ENCODE results near the gene LPAR2.

Gene LPAR2

DNA sequence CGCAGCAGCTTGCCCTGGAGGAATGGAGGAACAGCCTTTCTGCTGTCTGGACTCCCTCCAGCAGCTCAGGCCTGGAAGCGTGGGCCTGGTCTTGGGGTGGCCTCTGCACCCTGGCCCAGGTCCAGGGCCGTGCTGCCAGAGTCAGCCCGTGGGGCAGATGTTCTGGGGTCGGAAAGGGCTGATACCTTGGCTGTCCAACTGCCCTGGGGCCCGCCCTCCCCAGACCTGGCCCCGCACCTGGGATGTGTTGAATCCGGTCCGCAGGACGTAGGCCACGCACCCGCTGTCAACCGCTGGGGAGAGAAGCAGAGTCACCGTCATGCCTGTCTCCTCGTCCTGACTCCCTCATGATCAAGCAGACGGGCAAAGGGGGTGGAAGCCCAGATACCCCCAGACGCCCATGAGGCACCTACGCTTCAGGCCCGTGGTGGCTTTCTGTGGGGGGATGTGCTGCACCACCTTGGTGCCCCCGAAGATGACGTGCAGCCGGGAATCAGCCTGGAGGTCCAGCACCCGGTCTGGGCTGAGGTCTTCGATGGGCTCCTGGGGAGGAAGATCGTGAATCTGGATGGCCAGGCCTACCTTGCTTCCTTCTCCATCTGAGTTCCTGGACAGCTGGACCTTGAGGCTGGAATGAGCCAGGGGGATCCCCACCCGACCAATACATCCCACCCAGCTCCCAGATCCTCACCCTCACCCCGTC, 27.8 kb upstream of the LPAR2 start:
- TF ChIP-seq, protein P1, sequence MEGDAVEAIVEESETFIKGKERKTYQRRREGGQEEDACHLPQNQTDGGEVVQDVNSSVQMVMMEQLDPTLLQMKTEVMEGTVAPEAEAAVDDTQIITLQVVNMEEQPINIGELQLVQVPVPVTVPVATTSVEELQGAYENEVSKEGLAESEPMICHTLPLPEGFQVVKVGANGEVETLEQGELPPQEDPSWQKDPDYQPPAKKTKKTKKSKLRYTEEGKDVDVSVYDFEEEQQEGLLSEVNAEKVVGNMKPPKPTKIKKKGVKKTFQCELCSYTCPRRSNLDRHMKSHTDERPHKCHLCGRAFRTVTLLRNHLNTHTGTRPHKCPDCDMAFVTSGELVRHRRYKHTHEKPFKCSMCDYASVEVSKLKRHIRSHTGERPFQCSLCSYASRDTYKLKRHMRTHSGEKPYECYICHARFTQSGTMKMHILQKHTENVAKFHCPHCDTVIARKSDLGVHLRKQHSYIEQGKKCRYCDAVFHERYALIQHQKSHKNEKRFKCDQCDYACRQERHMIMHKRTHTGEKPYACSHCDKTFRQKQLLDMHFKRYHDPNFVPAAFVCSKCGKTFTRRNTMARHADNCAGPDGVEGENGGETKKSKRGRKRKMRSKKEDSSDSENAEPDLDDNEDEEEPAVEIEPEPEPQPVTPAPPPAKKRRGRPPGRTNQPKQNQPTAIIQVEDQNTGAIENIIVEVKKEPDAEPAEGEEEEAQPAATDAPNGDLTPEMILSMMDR (IDR thresholded peaks at IDR 0.05): no peak

DNA sequence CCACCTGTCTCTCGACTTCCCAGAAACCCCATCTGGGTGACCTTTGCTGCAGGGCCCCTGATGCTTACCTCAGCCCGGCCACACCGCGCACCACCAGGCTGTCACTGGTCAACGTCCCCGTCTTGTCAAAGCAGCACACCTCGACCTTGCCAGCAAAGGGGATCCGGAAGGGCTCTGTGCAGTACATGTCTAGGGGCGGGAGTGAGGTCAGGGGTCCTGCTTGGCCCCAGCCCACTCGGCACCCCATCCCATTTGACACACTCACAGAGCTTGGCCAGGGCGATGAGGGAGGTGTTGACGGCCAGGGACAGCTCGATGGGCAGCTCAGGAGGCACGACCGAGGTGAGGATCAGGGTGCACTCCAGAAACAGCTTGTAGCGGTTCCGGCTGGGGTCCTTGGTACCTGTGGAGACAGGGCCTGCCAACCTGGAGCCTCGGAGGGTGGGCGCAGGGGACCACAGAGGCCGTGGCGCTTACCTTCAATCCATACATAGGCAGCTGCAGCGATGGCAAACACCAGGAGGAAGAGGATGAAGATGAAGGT, 27.1 kb upstream of the LPAR2 start:
- TF ChIP-seq, protein P1 (IDR thresholded peaks at IDR 0.05): no peak

DNA sequence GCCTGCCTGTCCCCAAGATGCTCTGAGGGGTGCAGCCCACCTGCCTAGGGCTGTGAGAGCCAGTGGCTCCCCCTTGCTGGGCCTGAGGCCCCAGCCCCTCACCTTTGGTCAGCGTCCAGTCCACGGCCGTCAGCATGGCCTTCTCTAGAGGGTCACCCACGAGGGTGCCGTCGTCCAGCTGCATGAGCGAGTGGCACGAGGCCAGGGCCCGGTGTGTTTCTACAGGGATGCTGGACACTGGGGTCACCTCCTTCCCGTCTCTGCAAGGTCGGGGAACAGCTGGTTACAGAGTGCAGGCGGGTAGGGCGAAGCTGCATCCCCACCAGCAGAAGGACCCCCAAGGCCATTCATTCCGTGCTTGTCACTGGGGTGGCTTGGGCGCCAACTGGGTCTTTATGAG, 26.4 kb upstream of the LPAR2 start:
- TF ChIP-seq, protein P1 (IDR thresholded peaks at IDR 0.05): no peak

DNA sequence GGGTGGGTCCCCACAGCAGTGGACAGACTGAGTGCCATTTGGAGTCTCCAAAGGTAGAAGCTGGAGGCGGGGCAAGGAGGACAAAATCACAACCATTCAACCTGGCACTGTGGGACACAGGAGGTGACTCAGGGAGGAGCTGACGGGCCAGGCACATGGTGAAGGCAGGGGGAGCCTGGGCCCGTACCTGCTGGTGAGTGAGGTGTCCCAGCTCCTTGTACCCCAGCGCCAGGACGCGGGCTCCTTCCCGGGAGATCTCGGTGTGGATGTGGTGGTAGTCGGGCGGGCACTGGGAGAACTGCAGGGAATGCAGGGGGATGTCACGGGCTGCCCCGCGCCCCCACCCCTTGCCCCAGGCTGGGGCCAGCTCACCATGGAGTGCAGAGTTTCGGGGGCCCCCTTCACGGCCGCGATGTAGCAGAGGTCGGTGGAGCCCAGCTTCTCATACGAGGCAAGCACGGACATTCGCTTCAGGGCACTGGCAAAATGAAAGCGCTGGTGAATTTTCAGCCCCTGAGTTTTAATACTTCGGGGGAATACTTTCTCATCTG, 25.7 kb upstream of the LPAR2 start:
- TF ChIP-seq, protein P1 (IDR thresholded peaks at IDR 0.05): no peak

DNA sequence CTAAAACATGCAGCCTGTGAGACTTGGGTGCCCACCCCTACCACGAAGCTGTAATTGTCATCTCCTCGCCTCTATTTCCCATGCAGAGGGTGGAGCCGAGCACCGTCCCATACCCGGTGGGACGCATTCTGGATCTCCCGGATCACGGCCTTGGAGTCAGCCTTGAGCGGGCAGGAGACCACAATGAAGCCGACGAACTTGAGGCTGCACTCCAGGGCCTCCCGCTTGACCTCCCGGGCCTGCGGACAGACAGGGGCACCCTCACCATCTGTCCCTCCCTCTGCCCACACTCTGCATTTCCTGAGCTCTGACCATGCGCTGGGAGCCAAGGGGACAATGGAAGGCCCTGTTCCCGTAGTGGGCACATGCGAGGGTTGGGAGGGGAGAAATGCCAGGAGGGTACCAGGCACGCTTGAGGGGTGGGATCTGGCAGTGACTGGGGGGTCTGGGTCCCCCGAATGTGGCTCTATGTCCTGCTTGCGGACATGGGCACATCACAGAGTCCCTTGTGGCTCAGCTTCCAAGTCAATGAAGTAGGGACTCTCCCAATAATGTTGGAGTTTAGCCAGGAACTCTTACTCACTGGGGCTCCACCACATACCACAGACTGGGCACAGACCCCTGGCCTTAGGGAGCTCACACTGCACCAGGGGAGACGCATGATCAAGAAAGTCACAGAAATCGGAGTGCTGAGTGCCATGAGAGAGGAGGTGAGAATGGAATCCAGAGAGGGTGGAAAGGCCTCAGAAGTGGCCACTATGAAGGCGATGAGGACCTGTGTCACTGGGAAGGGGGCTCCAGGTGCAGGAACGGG, 24.7 kb upstream of the LPAR2 start:
- TF ChIP-seq, protein P1 (IDR thresholded peaks at IDR 0.05): no peak

DNA sequence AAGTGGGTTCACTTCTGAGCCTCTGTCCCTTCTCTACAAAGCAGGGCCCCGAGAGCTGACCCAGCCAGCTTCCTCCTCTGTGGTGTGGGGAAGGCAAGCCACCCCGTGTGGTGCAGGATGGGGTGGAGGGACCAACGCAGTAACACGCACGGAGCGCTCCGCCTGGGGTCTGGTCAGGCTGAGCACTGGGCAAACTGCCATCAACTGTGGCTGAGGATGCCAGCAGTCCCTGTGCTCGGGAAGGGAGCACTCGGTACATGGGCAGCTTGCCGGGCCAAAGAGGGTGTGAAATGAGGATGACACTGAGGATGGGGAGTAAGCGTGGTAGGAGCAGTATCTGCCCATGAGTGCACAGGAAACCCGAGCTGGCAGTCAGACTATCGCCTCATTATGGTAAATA, 23.1 kb upstream of the LPAR2 start:
- TF ChIP-seq, protein P1 (IDR thresholded peaks at IDR 0.05): no peak

DNA sequence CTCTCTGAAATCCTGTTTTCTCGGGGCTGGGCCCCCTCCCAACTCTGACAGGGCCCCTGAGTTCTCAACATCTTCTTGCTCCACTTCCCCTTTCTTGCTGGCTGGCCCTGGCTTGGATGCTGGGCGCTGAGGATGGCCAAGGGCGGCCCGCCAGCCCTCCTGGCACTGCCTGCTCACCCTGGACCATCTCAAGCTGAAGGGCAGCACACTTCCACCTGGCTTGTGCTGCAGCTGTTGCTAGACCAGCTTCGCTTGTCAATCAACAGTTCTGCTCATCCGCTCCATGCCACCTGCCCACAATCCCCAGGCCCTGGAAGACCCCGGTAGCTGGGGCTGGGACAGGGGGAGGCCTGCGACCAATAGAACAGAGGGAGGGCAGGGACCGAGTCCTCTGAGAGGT, 22.3 kb upstream of the LPAR2 start:
- TF ChIP-seq, protein P1 (IDR thresholded peaks at IDR 0.05): no peak
